OCI-LY3 (cell line): ENCODE data around the gene PRKACB.
"Not testable (repeated sequence)": the region's sequence is repeated elsewhere in the genome, so short reads cannot be mapped to it uniquely, and the experiment has no call there.

ENCODE experiments used
- H2AFZ ChIP-seq: fragments of 200-600, 300-600 bp; shearing (Covaris generic); 2 replicates; pipeline ENCODE4 v1.6.0; 2014; ENCODE audit warnings: antibody characterized with exemption, low read depth, low read length
- H3K27ac ChIP-seq: fragments of 200-600, 300-600 bp; sonication (generic); 2 replicates; pipeline ENCODE4 v1.5.1; 2014; ENCODE audit warnings: mild to moderate bottlenecking, low read length, moderate library complexity, mixed read lengths
- H3K27me3 ChIP-seq: fragments of 200-600, 300-600 bp; sonication (generic); 2 replicates; pipeline ENCODE4 v1.6.1; 2014; ENCODE audit warnings: low read depth, low read length, mixed read lengths
- H3K36me3 ChIP-seq: fragments of 200-600, 300-600 bp; sonication (generic); replicated peaks from 2 replicates; pipeline ENCODE3; 2014; ENCODE audit warnings: low read depth, low read length, mixed read lengths
- H3K4me1 ChIP-seq: fragments of 300-600, 200-600 bp; sonication (generic); 2 replicates; pipeline ENCODE4 v1.6.1; 2014; ENCODE audit warnings: low read length, mixed read lengths
- H3K4me2 ChIP-seq: fragments of 200-600, 300-600 bp; sonication (generic); 2 replicates; pipeline ENCODE4 v1.6.1; 2014; ENCODE audit warnings: low read length, mixed read lengths
- H3K4me3 ChIP-seq: fragments of 300-600, 200-600 bp; sonication (generic); 2 replicates; pipeline ENCODE4 v1.5.1; 2014; ENCODE audit warnings: antibody characterized with exemption, mild to moderate bottlenecking, low read length, moderate library complexity
- H3K79me2 ChIP-seq: fragments of 300-600, 200-600 bp; shearing (Covaris generic); 2 replicates; pipeline ENCODE4 v1.6.1; 2014; ENCODE audit warnings: mild to moderate bottlenecking, low read length, mixed read lengths
- H3K9ac ChIP-seq: fragments of 300-600, 200-600 bp; shearing (Covaris generic); 2 replicates; pipeline ENCODE4 v1.6.0; 2014; ENCODE audit warnings: mild to moderate bottlenecking, low read length, moderate library complexity
- H3K9me3 ChIP-seq: fragments of 200-600, 300-600 bp; shearing (Covaris generic); 2 replicates; pipeline ENCODE4 v1.6.1; 2014; ENCODE audit warnings: low read length, mixed read lengths; ENCODE audit not compliant: insufficient read depth
- H4K20me1 ChIP-seq: fragments of 200-600, 300-600 bp; sonication (generic); 2 replicates; pipeline ENCODE4 v1.6.1; 2016; ENCODE audit warnings: low read length, mixed read lengths; ENCODE audit not compliant: insufficient read depth
- CTCF ChIP-seq: fragments of 200-600, 300-600 bp; sonication (generic); IDR thresholded peaks from 2 replicates; pipeline ENCODE4 v1.5.1; 2014; ENCODE audit warnings: antibody characterized with exemption, low read length, low read depth
- EZH2phosphoT487 ChIP-seq: fragments of 200-600 bp; shearing (Covaris generic); IDR thresholded peaks from 2 replicates; pipeline ENCODE4 v1.6.1; 2018; ENCODE audit warnings: antibody characterized with exemption, mixed run types, low read depth

PRKACB gene

GRCh38 chr1:84283381-84283780, 139.3 kb downstream of the PRKACB start:
- Histone ChIP-seq H3K9ac (no peak overlapping the region), H3K27ac (no peak overlapping the region), H3K4me1 (no peaks in the 10 kb centered on the region), H4K20me1 (no peaks in the 10 kb centered on the region), H3K4me2 (no peak overlapping the region), H3K27me3 (no peaks in the 10 kb centered on the region), H3K36me3 (no peaks in the 10 kb centered on the region), H3K79me2 (no peaks in the 10 kb centered on the region), H3K9me3 (0 out of 2 replicates have a peak, but pooled peaks cover 5% of the 10 kb centered on the region), H3K4me3 (no peak overlapping the region), H2AFZ (no peak overlapping the region)
- no peak for TF ChIP-seq EZH2phosphoT487

GRCh38 chr1:84286071-84286470, 142.0 kb downstream of the PRKACB start:
- Histone ChIP-seq H3K36me3 (no peaks in the 10 kb centered on the region), H3K9ac (no peak overlapping the region), H2AFZ (no peak overlapping the region), H3K4me3 (no peak overlapping the region), H3K4me1 (no peaks in the 10 kb centered on the region), H3K27me3 (no peaks in the 10 kb centered on the region), H3K4me2 (no peak overlapping the region), H3K27ac (no peak overlapping the region), H3K9me3 (0 out of 2 replicates have a peak, but pooled peaks cover 5% of the 10 kb centered on the region), H3K79me2 (no peaks in the 10 kb centered on the region), H4K20me1 (no peaks in the 10 kb centered on the region)
- no peak for TF ChIP-seq CTCF
- no peak for TF ChIP-seq EZH2phosphoT487

GRCh38 chr1:84287389-84287788, 143.3 kb downstream of the PRKACB start:
- H3K36me3 ChIP-seq, H3K79me2 ChIP-seq, H4K20me1 ChIP-seq, H3K9ac ChIP-seq, H3K4me1 ChIP-seq, H3K27me3 ChIP-seq, H2AFZ ChIP-seq, H3K9me3 ChIP-seq, H3K4me2 ChIP-seq, H3K4me3 ChIP-seq, H3K27ac ChIP-seq: not testable (repeated sequence)
